T-helper 22 cell (primary cell): ENCODE measurements around the gene DGKB.

ENCODE experiments used
- DNase-seq: peaks from one replicate; pipeline ENCODE4 v3.0.0-alpha.2; 2020; ENCODE audit warnings: low read depth

The DGKB gene

GRCh38 chr7:14115701-14116100 is 786.9 kb downstream of the DGKB start:
- no peak for DNase-seq

- no peak for DNase-seq
These were observed 797.7 kb downstream of the DGKB start for GRCh38 chr7:14104861-14105260.

- no peak for DNase-seq
These were observed 806.4 kb downstream of the DGKB start for GRCh38 chr7:14096159-14096558.

- no peak for DNase-seq
These were observed 807.2 kb downstream of the DGKB start for GRCh38 chr7:14095233-14095950.
